HG03432 (cell line): ENCODE results near the gene TTC28.

ENCODE experiments used
- ATAC-seq: cut with Tn5 transposase; IDR thresholded peaks from one replicate; pipeline ENCODE4 v1.9.1; 2021; ENCODE audit warnings: mild to moderate bottlenecking, moderate library complexity; ENCODE audit not compliant: unreplicated experiment

The TTC28 gene

DNA sequence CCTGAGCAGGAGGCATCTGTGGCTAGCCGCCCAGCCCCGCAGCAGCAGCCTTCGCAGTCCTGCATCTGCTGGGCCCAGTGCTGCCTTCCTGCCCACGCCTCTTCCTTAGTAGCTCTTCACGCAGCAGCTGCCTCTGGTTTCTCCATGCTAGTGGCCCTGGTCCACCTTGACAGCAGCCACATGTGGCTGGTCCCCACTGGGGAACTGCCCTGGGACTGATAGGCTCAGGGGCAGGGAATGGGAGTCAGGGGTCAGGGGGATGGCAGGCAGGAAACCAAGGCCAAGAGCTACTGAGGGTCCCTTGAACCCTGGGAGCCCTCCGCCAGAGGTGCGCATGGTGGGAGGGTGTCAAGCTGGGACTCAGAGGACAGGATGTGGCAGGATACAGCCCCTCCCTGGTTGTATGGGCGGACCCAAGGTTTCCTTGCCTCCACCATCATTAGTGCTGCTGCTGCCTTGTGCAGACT is 661.1 kb downstream of the TTC28 start:
- no peak for ATAC-seq

DNA sequence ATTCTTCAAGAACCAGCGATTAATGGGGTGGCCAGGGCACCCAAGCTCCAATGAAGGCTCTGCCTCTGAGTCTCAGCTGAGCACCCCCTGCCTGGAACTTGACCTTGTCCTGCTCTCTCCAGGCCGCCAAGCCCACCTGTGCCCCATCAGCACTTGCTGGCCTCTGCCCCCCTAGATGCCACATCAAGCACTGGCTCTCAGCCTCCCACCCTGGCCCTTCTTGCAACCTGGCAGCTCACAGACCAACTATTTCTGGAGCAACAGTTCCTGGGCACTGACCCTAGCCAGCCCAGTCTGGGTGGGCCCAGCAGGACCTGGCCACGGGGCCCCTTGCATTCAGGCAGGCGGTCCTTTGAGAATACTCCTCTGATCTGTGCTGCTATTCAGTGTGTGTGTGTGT is 661.8 kb downstream of the TTC28 start:
- no peak for ATAC-seq

DNA sequence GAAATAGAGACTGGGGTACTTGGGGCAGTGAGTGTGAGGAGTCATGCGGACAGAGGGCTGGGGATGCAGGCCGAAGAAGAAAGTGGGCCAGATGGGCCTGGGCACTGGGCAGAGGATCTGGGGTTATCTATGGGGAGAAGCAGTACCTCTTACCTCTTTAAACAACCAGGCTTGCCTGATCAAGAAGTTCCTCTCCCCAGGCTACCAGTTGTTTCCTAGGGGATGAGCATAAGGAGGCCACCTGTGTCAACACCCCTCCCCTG is 662.2 kb downstream of the TTC28 start:
- no peak for ATAC-seq

DNA sequence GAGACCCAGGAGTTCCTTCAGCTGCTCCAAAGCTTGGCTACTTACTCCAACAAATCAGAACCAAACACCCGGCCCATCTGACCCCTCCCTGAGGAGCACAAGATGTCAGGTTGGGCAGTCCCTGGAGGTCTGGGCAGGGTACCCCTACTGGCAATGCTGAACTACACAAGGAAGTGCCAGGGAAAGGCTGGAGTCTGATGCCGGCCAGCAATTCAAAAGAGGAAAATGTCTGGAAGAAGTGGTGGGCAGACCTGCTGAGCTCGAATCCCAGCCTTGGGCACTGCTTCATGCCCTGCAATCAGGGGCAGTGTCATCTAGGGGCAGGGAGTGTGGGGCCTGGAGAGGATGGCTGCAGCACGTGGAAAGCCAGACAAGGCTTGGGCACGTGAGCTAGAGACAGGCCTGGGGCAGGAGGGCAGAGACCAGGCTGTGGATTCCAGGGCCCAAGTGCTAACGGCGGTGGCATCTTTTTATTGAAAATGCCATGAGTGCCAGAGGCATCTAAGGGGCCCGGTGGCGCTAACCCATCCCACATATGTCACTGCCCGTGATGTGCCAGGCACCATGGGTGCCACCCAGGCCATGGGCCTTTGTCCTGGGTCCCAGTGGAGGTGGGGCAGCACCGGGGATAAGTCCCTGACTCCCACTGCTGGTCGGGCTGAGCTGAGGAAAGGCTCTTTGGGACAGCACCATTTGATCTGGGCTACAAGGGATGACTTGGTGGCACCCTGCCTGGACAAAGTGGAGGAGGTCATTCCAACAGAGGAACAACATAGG is 662.7 kb downstream of the TTC28 start:
- ATAC-seq = no peak

DNA sequence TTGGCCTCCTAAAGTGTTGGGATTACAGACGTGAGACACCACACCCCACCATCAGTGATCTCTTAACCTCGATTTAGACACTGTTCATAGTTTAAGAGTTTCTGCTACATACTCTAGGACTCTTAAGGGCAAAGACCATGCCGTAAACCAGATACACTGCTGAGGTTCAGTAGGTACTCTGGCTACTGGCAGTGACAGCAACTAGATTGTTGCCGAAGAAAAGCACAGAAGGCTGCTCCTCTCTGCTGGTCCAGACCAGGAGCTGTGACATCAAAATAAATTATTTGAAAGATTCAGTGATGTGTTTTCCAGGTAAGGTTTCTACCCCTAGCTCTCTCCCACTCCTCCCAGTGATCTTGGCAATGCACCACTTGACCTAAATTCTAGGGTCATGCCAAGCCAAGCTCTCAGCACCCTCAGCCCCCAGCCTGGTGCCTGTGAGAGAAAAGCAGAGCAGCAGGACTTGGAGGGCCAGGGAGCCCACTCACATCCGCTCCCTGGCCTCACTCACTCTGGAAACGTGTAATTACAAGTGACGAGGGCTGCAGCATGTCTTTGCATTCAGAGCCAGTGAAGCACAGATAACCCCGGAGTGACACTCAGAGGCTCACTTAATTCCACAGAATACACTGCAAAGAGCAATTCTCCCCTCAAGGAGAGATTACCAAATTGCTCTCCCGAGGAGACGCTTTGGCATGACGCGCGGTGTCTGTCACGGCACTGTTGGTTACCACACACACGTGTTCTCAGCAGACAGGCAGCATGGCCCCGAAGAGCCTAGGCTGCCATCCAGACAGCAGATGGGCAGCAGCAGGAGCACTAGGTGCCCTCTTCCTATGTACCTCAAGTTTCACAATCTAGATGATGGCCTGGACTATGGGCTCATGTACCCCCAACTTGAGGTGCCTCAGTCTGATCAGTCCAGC is 663.7 kb downstream of the TTC28 start:
- ATAC-seq = no peak

DNA sequence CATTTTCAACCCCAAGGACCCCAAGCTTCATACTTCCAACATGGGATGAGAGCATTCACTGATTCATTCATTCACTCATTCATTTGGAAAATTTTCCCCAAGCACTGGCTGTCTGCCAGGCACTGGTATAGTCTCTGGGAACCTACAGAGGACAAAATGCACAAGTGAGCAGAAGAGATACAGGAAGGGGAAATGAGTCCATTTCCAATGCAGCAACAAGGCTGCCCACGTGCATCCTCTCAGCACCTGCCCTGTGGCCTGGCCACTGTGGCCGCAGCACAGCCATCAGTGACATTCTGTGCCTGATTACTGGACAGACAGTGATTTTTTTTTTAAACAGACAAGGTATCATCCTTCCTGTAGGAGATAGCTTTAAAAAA is 664.6 kb downstream of the TTC28 start:
- ATAC-seq = no peak

DNA sequence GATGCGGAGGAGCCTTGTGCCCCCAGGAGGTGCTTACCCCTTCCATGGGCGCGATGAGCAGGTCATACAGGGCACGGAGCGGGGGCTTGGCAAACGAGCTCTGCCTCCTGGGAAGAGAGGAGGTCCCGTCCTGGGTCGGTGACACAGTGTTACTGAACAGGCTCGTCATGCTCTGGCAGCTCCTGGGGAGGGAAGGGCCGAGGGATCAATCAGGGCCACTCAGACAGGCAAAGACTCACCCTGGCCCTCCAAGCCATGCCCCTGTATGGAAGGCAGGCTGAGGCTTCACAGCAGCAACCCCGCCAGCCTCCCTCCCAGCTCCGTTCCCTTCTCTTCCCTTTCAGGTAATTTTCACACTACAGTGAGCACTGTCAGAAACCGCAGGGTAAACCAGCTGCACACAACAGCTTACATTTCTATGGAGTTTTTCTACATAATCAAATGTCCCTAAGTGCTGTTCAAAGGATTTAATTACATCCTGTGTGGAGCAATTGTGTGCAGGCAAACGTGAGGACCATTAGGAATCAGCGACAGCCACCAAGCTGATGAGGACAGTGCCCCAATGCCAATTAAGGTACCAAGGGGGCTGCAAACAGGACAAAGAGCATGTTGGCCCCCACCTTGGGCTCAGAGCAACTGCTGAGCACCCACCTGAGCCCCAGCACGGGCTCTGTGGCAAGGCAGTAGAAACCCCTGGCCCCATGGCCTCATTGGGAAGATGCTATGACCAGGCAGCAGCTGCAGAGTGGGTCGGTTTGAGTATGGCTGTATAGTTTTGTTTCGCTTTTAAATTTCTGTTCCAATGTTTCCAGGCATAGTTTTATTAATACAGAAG is 665.2 kb downstream of the TTC28 start:
- no peak for ATAC-seq

DNA sequence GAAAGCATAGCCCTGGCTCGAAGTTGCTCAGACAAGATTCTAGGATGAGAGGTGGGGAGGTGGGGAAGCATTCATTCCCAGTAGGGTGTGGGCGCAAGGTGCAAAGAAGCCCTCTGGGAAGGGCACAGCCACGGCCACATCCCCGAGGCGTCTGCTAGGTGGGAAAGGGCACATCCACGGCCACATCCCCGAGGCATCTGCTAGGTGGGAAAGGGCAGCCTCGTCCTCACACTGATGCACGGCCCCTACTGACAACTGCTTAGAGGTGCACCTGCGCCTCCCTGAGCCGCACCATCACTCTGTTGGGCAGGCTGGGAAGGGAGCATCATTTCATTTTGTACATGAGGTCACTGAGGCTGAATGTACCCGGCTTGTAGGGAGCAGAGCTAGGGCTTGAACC is 666.0 kb downstream of the TTC28 start:
- no peak for ATAC-seq

DNA sequence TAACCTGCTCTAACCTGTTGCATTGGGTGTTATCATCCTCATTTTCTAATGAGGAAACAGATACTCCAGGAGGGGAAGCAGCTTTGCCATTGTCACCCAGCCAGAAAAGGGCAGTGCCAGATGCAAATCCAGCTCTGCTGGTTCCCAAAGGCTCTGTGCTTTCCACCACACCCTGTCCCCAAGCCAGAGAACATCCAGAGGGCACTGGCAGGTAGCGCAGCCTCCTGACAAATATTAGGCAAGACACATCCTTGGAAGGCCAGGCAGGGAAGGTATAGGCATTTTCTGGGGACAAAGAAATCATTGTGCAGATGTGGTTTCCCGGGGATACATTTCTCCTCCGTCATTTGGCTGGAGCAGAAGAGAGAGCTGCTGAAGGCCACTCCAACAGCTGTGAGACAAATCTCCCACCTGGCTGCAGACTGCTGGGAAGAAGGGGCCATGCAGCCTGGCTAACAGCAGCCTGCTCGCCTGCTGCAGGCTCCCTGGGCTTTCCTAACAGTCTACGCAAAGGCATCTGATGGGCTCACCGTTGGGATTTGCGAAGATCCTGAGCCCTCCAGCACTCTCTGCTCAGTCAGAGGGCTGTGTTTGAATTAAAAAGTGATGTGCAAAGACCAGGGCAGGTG is 666.7 kb downstream of the TTC28 start:
- no peak for ATAC-seq

DNA sequence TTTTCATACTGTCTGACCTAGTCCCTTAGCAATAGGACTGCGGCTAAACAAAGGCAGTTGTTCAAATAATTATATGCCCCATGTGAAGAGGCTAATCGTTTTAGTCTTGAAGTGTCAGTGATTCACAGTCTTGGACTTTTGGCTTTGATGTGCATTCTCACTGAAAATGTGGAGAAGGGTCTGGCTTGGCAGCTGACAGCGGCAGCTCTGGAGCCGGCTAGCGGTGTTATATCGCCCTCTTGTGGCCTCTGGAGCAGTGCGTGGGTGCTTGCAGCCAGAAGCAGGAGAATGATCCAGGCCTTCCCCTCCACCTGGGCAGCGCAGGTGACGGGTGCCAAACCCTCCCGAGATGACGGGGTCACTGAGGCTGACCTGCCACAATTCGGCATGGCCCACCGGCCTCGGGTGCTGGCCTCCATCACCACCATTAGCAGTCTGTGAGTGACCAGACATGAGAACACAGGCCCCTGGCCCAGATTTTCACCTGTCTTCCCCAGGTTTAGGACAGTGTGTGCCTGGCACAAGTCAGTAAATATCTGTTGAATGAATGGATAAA is 670.3 kb downstream of the TTC28 start:
- no peak for ATAC-seq

DNA sequence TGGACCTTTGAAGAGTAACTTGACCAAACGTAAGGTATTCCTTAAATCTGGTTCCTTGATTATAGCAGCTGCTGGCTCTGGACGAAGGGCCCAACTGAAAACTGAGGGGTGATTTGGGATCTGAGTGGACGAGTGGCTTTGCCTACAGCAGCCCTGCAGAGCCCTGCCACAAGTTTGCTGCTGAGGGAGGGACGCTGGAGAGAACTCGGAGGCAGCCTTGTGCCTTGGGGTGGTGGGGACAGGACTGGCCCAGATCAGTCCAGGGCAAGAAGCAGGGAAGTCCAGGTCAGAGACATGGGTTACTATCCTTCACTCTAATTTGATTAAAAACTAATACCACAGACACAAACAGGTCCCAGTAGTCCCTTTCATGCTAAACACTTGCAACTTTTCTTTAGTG is 671.0 kb downstream of the TTC28 start:
- ATAC-seq = no peak

DNA sequence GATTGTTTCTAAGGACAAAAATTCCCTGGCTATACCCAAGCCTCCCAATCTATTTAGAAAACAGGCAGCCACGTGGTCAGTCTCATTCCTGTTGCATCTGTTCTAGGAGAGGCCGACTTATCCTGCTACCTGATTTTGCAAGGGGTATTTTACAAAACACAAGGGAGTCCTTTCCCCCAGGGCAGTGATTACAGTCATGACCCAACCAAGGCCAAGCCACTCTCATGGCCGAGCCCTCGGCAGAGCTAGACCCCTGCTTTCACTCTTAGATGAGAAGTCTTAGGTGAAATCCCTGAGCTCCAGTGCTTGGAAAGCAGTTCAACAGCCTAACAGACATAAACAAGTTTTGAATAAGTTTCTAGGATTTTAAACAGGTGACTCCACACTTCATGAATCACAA is 671.6 kb downstream of the TTC28 start:
- no peak for ATAC-seq

DNA sequence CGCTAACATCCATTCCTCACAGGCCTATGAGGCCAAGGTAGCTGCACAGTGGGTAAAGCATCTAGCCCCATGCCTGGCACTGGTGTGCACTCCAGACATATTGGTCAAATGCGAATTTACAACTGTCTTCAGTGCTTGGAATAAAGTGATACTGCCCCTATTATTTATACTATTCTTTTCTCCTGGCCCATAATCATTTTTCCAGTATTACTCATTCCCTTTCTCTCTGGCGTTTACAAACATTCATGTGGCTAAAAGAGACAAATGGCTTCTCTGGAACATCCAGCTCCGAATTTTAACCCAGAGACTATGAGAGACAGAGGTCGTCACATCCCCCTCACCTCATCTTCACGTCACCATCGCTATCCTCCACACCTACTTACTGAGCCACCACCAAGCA is 673.4 kb downstream of the TTC28 start:
- ATAC-seq = no peak

DNA sequence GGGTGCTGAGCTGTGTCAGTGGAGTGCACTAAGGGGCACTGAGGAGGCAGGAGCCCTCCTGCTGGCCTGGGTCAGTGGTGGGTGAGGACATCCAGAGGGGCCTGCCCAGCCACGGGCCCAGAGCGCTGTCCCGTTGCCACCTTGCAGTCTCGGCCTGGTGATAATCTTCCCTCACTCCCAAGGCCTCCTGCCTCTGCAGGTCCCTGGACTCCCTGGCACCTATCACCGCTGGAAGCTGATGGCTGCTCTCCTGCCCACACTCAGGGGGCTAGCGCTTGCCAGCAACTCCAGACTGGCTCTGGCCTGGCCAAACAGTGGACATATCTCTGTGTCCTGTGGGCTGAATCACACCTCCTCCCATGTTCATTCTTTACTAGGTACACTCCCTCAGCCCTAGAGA is 674.1 kb downstream of the TTC28 start:
- no peak for ATAC-seq

DNA sequence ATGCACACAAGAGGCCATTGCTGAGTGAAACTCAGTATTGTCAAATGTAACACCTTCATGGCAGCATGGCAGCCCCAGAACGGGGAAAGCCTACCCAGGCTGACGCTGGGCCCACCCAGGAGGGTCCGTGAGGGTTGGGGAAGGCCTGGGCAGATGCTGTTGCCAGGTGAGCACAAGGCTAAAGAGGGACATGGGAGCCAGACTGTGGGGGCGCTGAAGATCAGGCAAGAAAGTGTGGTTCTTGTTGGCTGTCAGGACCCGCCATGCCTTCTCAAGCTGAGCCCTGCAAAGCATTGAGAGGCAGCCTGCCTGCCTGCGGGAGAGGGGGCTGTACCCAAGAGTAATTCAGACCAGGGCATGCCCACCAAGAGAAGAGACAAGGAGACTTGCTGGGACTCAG is 675.6 kb downstream of the TTC28 start:
- ATAC-seq = no peak

DNA sequence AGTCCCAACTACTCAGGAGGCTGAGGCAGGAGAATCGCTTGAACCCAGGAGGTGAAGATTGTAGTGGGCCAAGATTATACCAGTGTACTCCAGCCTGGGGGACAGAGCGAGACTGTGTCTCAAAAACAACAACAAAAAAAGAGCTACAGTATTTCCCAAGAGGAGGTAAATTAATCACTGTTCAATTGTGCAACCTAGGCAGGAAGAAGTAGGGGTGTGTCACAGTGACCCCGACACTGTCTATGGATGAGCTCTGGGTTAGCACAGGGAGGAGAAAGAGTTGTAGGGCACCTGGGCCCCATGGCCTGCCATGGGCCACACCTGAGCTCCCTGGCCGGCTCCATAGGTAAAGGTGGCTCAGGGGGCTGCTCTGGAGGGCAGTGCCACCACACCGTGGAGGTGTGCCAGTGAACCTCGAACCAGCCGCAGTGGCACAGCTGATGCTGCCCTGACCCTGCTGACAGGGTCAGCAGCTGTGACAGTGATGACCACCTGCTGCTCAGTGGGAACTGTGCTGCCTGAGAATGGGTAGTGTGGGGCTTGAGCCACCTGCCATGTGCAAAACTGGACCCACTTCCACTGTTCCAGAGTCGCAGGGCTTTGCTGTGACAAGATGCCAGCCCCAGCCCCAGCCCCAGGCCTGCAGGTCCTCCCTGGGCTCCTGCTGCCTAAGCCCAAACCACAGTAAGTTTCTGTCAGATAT is 676.6 kb downstream of the TTC28 start:
- ATAC-seq = no peak

DNA sequence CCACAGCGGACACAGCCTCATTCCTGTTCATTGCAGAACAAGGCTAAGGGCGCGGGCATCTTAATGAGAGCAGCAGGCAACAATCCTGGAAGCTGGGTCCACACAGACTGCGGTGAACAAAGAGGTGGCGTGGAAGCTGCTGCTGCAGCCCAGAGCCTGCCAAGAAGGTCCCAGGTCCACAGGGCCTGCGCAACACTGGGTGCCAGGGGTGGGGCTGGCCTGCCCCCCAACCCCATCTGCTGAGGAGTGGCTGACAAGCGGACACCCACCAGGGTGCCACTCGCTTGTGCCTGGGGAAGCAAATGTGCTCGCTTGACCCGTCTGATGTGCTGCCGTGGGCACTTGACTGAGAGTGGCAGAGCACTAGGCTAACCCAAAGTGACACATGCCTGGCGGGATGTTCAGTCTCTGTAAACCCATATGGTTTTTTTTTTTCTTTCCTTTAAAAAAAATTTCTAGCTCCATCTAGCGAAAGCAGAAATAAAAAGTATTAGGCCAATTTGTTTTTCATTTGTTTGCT is 677.4 kb downstream of the TTC28 start:
- no peak for ATAC-seq

DNA sequence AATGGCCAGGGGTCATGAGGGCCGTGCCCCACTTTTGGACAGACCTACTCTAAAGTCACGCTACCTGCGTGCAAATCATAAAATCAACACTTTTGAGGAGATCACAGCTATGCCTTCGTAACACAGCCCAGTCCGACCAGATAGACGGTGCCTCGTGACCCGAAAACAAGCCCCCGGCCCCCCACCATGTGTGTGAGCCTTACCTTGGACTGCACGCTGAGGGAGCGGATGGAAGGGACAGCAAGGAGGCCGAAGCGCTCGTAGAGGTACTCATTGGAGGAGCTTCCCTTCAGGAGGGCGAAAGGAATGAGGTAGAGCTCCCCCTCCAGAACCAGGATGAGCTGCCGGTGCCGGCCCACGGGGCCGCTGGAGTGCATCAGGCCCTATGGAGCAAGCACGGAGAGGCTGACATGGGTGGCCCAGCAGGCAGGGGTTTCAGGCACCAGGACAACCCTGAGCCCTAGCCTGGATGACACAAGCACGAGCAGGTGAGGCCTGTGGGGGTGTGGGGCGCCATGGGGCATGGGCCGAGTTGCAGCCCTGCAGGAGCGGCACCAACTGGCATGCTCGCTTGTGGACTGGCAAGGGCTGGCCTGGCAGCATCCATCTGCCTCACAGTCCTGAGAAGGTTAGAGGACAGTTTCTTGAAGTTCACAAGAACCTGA is 678.3 kb downstream of the TTC28 start:
- no peak for ATAC-seq

DNA sequence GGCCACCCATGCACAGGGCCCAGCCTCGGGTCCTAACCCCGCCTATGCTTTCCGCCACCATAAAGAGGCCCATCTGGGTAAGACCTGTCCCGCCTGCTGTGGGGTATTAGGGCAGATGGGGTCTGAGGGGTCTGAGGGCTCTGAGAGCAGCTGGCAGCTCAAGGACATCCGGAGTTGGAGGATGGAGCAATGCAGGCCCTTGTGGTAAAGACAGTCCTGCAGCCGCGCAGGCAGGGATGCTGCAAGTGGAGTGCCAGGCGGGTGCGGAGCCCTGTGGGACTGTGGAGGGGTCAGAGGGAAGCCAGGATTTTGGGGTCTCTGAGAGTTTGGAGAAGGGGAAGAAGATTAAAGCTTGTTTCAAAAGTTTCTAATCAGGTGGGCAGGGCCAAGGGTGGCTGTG is 679.3 kb downstream of the TTC28 start:
- no peak for ATAC-seq
